NB4 (cell line): Measurements from ENCODE around the gene CPZ.
A peak's percentile ranks its signal among the peaks of the same experiment; 100 is the strongest.

Experiments used
- DNase-seq: peaks from one replicate; pipeline ENCODE4 v3.0.0; 2010; ENCODE audit warnings: low read depth
- H3K4me3 ChIP-seq: one replicate; pipeline ENCODE4 v1.5.1; 2011; ENCODE audit warnings: mild to moderate bottlenecking, low read depth, low read length, moderate library complexity
- MYC ChIP-seq: IDR thresholded peaks from 2 replicates; pipeline ENCODE4 v1.6.1; 2011; ENCODE audit warnings: low read depth, low read length
- POLR2A ChIP-seq: IDR thresholded peaks from 2 replicates; pipeline ENCODE4 v1.6.1; 2011; ENCODE audit warnings: mild to moderate bottlenecking; ENCODE audit not compliant: insufficient read length; ENCODE audit errors: extremely low read depth
- TF ChIP-seq, protein P1 (sequence below): IDR thresholded peaks from 2 replicates; pipeline ENCODE4 v1.6.1; 2011; ENCODE audit warnings: low read depth, low read length
- TF ChIP-seq, protein P2 (sequence below): IDR thresholded peaks from one replicate; pipeline ENCODE4 v1.5.1; 2012; ENCODE audit warnings: low read depth, low read length

Gene CPZ

DNA sequence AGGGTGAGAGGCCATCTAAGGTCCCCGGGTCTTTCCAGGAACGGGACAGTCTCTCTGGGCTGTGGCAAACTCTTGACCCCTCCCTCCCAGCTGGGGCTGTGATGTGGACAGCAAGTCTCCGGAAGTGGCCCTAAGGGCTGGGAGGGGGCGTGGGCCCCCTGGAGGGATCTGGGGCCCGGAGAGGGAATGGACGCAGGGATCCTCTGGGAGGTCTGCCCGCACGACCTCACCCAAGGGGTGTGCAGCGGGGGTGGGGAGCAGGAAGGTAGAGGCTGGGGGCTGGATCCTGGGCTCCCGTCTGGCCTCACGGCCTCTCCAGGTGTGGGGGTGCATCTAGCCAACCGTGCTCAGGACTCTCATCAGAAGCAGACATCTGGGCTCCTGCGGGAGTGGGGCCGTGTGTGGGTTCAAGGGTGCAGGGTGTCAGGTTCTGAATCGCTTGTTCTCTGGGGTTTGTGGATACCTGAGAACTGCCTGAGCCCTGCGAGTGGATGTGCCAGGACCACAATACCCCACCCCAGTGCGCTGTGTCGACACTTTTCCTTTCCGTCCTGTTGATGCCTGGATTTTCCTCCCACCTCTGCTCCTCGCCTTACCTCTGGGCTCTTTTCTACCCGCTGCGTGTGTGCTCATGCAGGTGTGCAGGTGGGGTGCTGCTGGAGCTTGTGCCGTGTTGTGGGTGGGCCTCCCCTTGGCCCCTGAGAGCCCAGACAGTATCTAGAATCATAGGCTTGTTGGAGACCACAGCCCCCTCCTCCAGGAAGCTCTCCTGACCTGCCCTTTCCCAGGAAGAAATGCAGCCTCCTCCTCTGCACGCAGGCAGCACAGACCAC lies 915 bp downstream of the CPZ start:
- DNase-seq, result no peak
- no peak overlapping the region for H3K4me3 ChIP-seq
- TF ChIP-seq POLR2A, result no peak
- TF ChIP-seq MYC, result no peak
- TF ChIP-seq, protein P1, sequence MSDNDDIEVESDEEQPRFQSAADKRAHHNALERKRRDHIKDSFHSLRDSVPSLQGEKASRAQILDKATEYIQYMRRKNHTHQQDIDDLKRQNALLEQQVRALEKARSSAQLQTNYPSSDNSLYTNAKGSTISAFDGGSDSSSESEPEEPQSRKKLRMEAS, result no peak
- TF ChIP-seq, protein P2, sequence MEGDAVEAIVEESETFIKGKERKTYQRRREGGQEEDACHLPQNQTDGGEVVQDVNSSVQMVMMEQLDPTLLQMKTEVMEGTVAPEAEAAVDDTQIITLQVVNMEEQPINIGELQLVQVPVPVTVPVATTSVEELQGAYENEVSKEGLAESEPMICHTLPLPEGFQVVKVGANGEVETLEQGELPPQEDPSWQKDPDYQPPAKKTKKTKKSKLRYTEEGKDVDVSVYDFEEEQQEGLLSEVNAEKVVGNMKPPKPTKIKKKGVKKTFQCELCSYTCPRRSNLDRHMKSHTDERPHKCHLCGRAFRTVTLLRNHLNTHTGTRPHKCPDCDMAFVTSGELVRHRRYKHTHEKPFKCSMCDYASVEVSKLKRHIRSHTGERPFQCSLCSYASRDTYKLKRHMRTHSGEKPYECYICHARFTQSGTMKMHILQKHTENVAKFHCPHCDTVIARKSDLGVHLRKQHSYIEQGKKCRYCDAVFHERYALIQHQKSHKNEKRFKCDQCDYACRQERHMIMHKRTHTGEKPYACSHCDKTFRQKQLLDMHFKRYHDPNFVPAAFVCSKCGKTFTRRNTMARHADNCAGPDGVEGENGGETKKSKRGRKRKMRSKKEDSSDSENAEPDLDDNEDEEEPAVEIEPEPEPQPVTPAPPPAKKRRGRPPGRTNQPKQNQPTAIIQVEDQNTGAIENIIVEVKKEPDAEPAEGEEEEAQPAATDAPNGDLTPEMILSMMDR, result no peak

DNA sequence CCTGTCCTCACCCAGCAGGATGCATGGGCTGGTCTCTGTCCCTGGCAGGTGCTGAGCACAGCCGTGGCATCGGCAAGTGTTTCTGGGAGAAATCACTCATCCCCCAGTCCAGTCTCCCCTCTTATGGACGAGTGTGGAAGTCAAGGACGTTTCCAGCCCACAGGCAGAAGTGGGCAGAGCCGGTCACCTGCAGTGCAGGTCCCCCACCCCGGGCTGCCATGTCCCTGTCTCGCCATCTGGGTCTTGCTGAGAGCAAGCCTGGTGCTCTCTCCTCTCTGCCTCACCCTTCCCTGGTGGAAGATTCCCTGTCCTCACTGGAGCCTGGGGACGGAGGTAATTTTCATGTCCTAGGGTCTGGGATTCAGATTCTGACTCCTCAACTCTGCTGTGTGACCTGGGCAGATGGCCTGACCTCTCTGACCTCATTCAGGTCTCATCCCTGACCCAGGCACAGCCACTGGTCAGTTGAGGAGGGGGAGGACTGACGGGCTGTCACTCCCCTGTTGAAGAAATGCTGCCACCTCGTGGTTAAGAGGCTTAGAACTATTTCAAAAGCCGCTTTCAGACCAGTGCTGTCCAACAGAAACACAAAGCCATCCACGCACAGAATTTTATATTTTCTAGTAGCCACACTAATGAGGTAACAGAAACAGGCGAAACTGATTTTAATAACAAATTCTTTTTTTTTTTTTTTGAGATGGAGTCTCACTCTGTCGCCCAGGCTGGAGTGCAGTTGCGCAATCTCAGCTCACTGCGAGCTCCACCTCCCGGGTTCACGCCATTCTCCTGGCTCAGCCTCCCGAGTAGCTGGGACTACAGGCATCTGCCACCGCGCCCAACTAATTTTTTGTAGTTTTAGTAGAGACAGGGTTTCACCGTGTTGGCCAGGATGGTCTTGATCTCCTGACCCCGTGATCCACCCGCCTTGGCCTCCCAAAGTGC lies 1.8 kb downstream of the CPZ start:
- no peak for TF ChIP-seq POLR2A
- TF ChIP-seq, protein P2, result peak; percentile 74
- TF ChIP-seq, protein P1, result peak; percentile 61
- no peak for TF ChIP-seq MYC
- DNase-seq, result peak; percentile 76
- H3K4me3 ChIP-seq, result no peak overlapping the region

DNA sequence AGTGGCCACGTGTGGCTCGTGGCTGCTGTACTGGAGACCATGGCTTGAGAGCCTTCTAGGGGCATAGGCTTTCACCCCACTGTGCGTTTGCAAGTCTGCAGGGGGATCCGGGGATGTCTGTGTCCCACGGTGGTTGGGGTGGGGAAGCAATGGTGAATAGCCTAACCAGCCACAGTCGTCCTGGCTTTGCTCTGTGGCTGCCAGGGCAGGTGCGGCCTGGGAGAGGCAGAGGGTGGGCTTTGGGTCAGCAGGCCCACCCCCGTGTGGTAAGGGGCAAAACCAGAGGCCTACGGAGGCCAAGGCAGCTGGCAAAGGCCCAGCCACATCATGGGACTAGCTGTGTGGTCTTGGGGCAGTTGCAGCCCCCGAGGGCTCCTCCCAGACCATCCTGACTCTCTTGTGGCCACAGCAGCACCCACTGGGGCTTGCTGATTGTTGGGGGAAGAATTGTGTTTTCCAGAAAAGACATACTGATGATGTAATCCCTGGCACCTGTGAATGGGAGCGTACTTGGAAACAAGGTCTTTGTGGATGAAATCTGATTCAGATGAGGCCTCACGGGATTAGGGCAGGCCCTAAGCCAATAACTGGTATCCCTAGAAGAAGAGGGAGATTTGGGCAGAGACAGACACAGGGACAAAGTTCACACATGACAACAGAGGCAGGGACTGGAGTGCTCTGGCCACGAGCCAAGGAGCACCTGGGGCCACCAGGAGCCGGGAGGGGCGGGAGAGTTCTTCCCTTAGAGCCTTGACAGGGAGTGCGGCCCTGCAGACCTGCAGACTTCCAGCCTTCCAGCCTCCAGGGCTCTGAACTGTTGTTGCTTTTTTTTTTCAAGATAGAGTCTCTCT lies 2.9 kb downstream of the CPZ start:
- DNase-seq, result no peak
- TF ChIP-seq, protein P2, result no peak
- TF ChIP-seq MYC (no peak), POLR2A (no peak)
- TF ChIP-seq, protein P1, result no peak
- no peak overlapping the region for H3K4me3 ChIP-seq

DNA sequence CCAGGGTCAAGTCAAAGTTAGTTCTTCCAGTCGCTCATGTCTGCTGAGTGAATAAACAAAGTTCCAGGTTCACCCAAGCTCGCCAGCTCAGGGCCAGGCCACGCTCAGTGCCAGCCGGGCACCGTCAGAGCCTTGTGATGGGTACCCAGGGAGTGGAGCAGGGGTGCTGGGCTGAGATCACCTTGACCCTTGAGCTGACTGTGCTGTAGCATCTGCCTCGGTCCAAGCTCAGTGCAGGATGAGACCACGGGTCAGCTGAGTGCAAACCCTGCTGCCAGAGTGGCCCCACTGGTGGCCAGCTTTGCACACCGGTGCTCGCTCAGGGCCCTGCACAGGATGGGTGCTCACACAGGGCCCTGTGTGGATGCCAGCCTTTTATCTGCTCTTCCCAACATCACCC lies 4.3 kb downstream of the CPZ start:
- no peak overlapping the region for H3K4me3 ChIP-seq
- TF ChIP-seq, protein P2, result no peak
- TF ChIP-seq MYC, result no peak
- no peak for TF ChIP-seq POLR2A
- TF ChIP-seq, protein P1, result no peak
- no peak for DNase-seq

DNA sequence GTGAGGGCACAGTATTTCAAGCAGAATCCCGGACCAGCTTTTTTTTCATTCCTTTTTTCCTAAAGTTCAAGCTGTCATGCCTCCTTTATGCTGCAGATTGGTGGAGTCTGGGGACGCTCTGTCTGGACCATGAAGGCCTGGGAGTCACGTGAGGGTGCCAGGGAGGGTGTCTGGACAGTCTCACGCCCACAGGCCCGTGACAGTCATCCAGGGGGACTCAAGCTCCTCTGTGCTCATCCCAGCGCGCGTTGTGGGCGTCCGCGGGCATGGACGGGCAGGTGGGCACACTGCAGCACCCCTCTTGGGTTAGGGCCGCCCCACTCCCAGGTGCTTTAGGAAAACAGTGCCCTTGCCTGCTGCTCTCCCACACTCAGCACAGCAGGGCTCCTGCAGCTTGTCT lies 4.8 kb downstream of the CPZ start:
- TF ChIP-seq MYC, result no peak
- no peak overlapping the region for H3K4me3 ChIP-seq
- no peak for DNase-seq

DNA sequence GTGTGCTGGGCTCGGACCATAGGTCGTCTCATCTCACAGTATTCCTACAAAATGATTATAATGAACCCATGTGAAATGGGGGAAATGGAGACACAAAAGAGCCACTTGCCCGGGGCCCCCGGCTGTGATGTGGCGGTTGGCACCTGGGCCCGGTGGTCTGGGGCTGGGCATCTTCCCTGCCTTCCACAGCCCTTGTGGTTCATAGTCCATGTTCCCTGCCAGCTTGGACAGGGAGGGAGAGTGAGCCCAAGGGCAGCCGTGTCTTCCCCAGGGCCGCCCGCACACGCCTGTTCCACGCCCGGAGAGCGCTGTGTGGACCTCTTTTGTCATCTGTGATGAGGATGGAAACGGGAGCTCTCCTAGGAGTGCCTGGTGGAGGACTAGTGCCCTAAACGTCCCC lies 5.2 kb downstream of the CPZ start:
- DNase-seq, result no peak
- H3K4me3 ChIP-seq, result no peak overlapping the region
- TF ChIP-seq, protein P1, result no peak
- TF ChIP-seq POLR2A (no peak), MYC (no peak)
- TF ChIP-seq, protein P2, result no peak
